Adrenal gland (tissue), 12 donors: ENCODE results near the gene PHF20. TPM values are rescaled to one million over a fixed set of nuclear protein-coding genes. Genes with fewer than 3 reads are reported as not detected.
"Not testable (repeated sequence)": the region's sequence is repeated elsewhere in the genome, so short reads cannot be mapped to it uniquely, and the experiment has no call there.

Experiments used
- DNase-seq, 7 donors: peaks; one replicate each; pipeline ENCODE4 v3.0.0-alpha.2; 2019 to 2020
- H3K27ac ChIP-seq, 5 donors: fragments of 200-600 bp; sonication (generic) in 4 of 5; 1 replicate in 3 of 5; 2 replicates in 2 of 5; pipeline versions ENCODE4 v1.5.1 to v1.8.0; 2016 to 2020; ENCODE audit warnings: mild to moderate bottlenecking in 1 of 5
- H3K27me3 ChIP-seq: fragments of 200-600 bp; 2 replicates; pipeline ENCODE4 v1.8.0; 2021
- H3K36me3 ChIP-seq, 2 donors: fragments of 200-600 bp; replicated peaks in 1 of 2; 1 replicate in 1 of 2; 2 replicates in 1 of 2; pipeline versions ENCODE4 v1.5.1 to v1.8.0; 2018 to 2022
- H3K4me1 ChIP-seq, 2 donors: fragments of 200-600 bp; replicated peaks in 1 of 2; 1 replicate in 1 of 2; 2 replicates in 1 of 2; pipeline versions ENCODE4 v1.5.1 to v1.8.0; 2018 to 2021
- H3K4me3 ChIP-seq, 4 donors: fragments of 200-600 bp; sonication (generic) in 3 of 4; one replicate each; pipeline ENCODE4 v1.5.1; 2016 to 2018
- H3K9me3 ChIP-seq, 3 donors: fragments of 200-600 bp; sonication (generic) in 1 of 3; replicated peaks in 1 of 3; 1 replicate in 2 of 3; 2 replicates in 1 of 3; pipeline versions ENCODE4 v1.5.1 to v1.8.0; 2016 to 2021
- POLR2A ChIP-seq, 2 donors: fragments of 450-650 bp; IDR thresholded peaks; one replicate each; pipeline ENCODE4 v1.6.1; 2017; ENCODE audit warnings: antibody characterized with exemption in 2 of 2, mild to moderate bottlenecking in 2 of 2, moderate library complexity in 1 of 2
- WGBS, 4 donors: extraction: QIAGEN DNeasy Blood & Tissue Kit in 2 of 4; methylation state at CpG; one replicate each; pipeline versions ENCODE4 v1.1.5 to v1.1.7; 2013 to 2017; 5-methylcytosine and 5-hydroxymethylcytosine counted together
- intact Hi-C, 2 donors: fragments of 100-400 bp; cut with DNase I; formaldehyde crosslinking; loops; one replicate each; pipeline versions ENCODE4 v1.14.1 to v1.15.0; 2022 to 2023
- polyA plus RNA-seq, 3 donors: library from polyadenylated mRNA; stranded (reverse); fragments of 200-250 nt in 2 of 3; fragments of 350-450 nt in 1 of 3; fragmentation: Illumina TruSeq in 1 of 3; extraction: RNeasy Lipid Tissue Mini Kit (QIAGEN cat#74804) in 1 of 3; gene quantifications; one replicate each; pipeline ENCODE4 v1.2.3, GENCODE V29; 2013 to 2014
- total RNA-seq, 9 donors: library from RNA; depleted of rRNA in 4 of 9; stranded (reverse); fragments of >200 nt in 4 of 9; fragments of 120-200 nt in 1 of 9; fragmentation: NEBNext Ultra II Directional in 1 of 9; extraction: Animal tissue kit (Norgen Biotek cat#: 25700) in 1 of 9; gene quantifications; one replicate each; pipeline versions ENCODE4 v1.1.0 to v1.2.4, GENCODE V29; 2013 to 2023
- TF ChIP-seq, protein P1 (sequence below), 6 experiments: fragments of 450-650 bp in 4 of 6; fragments of 200-600 bp in 2 of 6; sonication (generic) in 1 of 6; IDR thresholded peaks; 1 replicate in 5 of 6; 2 replicates in 1 of 6; pipeline versions ENCODE4 v1.5.1 to v1.8.0; 2016 to 2021; ENCODE audit warnings: antibody characterized with exemption in 6 of 6, mild to moderate bottlenecking in 2 of 6, moderate library complexity in 1 of 6
- donor health status: healthy with polysubstance abuse.
- donor health status: Bipolar disorder and iron deficiency.
- donor health status: DM: yes; HTN: yes; CAD: no.
- donor health status: DM: no; HTN: no; CAD: no.
- donor health status: DM: no; HTN: no; CAD: no.
- donor health status: DM: yes; HTN: yes; CAD: no.

Gene PHF20
- total and polyA plus RNA-seq, 12 donors: 15.0 to 45.1 (median 28.8) TPM

- Histone ChIP-seq H3K27me3 (no peaks in the 10 kb centered on the region), H3K36me3 (peaks cover 0 to 5% of the 10 kb centered on the region in 2 donors), H3K27ac (peak overlapping the region; percentile 51 to 100 (median 90)), H3K4me1 (peaks cover 40 to 70% of the 10 kb centered on the region in 2 donors), H3K4me3 (peak overlapping the region in 3 of 4 donors; percentile 55 to 86 (median 68)), H3K9me3 (no peaks in the 10 kb centered on the region)
- intact Hi-C loops: no loop called here
- no peak for DNase-seq
- WGBS, 4 donors: 14 to 21% (median 16%) methylated on average over 8 of the region's 8 CpGs
- TF ChIP-seq, protein P1, sequence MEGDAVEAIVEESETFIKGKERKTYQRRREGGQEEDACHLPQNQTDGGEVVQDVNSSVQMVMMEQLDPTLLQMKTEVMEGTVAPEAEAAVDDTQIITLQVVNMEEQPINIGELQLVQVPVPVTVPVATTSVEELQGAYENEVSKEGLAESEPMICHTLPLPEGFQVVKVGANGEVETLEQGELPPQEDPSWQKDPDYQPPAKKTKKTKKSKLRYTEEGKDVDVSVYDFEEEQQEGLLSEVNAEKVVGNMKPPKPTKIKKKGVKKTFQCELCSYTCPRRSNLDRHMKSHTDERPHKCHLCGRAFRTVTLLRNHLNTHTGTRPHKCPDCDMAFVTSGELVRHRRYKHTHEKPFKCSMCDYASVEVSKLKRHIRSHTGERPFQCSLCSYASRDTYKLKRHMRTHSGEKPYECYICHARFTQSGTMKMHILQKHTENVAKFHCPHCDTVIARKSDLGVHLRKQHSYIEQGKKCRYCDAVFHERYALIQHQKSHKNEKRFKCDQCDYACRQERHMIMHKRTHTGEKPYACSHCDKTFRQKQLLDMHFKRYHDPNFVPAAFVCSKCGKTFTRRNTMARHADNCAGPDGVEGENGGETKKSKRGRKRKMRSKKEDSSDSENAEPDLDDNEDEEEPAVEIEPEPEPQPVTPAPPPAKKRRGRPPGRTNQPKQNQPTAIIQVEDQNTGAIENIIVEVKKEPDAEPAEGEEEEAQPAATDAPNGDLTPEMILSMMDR (IDR thresholded peaks at IDR 0.05): no peak
- TF ChIP-seq POLR2A (IDR thresholded peaks at IDR 0.05): no peak
These were observed 796 bp downstream of the PHF20 start for GRCh38 chr20:35772563-35773058.

DNA sequence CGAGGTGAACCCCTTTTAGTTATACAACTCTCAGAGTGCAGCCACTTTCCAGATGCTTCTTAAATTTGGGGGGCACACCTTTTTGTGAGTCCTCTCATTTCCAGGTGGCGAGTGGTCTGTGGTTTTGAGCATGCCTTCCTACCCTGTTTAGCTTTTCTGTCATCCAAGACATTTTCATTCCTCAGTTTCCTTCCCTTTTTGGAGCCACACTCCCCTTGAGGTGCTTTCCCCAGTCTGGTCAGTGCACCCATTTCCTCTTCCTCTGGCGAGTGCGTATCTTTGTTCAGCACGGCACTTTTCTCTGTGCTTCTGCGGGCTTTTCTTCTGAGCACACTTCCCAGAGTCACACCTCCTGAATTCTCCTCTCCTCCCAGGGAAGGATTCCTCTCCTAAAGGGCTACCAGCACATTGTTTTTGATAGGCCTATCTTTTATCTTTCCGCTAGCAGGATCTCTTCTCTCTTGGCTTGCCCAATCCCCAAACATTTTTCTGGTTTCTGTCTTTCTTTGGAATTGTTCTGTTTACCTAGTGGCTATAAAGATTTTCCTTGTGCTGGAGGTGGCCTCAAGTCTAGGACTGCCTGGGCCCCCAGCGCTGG lies 1.4 kb downstream of the PHF20 start:
- peaks cover 0 to 5% of the 10 kb centered on the region in 2 donors for H3K36me3 ChIP-seq
- H3K27ac ChIP-seq: peak overlapping the region; percentile 51 to 100 (median 90)
- no peaks in the 10 kb centered on the region for H3K9me3 ChIP-seq
- peaks cover 40 to 69% of the 10 kb centered on the region in 2 donors for H3K4me1 ChIP-seq
- peak in 4 of 7 donors; percentile 12 to 35 (median 28) for DNase-seq
- intact Hi-C loops: no loop called here
- WGBS, 4 donors: 57 to 65% (median 63%) methylated on average over 8 of the region's 8 CpGs
- no peaks in the 10 kb centered on the region for H3K27me3 ChIP-seq
- TF ChIP-seq, protein P1 (IDR thresholded peaks at IDR 0.05): peak in 1 of 6 experiments; percentile 11
- TF ChIP-seq POLR2A (IDR thresholded peaks at IDR 0.05): no peak
- peak overlapping the region in 2 of 4 donors; percentile 55 to 86 for H3K4me3 ChIP-seq

DNA sequence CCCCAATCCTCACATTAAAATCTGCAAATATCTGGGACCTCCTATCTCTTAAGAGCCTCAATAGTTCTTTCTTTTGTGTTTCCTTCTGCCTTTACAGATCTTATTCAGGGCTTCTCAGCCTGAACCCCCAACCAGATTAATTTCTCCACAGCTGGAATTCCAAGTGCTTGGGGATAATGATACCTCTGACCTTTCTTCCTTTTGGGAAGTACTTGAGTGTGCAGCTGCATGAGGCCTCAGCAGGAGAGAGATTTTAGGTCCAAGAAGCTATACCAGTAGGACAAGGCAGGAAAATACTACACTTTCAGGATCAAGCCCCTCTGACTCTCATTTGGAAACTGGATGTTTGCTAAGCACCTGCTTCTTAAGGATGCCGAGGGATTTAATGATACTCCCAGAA lies 2.6 kb downstream of the PHF20 start:
- WGBS, 4 donors: 78 to 100% (median 92%) methylated on average over 1 of the region's 1 CpG
- H3K27me3 ChIP-seq: no peaks in the 10 kb centered on the region
- H3K36me3 ChIP-seq: peaks cover 0 to 5% of the 10 kb centered on the region in 2 donors
- H3K9me3 ChIP-seq: no peaks in the 10 kb centered on the region
- no peak overlapping the region for H3K4me3 ChIP-seq
- DNase-seq: no peak
- intact Hi-C loops: no loop called here
- H3K27ac ChIP-seq: peak overlapping the region in 1 of 5 donors; percentile 11
- H3K4me1 ChIP-seq: peaks cover 31 to 58% of the 10 kb centered on the region in 2 donors
- no peak for TF ChIP-seq POLR2A (IDR thresholded peaks at IDR 0.05)
- TF ChIP-seq, protein P1 (IDR thresholded peaks at IDR 0.05): no peak

DNA sequence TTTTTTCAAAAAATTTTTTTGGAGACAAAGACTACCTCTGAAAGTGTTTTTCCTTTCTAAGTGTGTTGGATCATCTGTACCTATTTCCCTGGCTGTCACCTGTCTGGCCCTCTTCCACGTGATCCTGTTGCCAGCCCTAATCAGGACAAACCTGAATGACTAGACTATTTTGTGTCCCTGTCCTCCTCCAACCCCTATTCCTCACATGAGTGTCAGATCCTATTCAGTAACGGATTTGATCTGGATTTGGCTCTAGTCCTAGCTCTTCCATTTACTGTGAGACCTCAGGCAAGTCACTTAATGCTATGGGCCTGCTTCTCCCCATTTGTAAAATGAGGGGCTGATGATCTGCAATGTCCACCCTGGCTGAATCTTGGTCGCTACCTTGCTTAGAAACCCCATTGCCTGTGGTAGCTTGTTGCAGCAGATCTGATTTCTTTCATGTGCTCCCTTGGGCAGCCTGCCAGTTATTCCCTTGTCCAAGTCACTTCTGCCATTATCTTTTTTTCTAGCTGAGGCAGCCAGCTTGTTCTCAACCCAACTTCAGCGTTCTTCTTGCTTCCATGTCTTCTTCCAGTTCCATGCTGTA lies 4.8 kb downstream of the PHF20 start:
- TF ChIP-seq, protein P1 (IDR thresholded peaks at IDR 0.05): no peak
- peak in 1 of 2 donors; percentile 13 for TF ChIP-seq POLR2A (IDR thresholded peaks at IDR 0.05)
- Histone ChIP-seq H3K4me3 (no peak overlapping the region), H3K27me3 (no peaks in the 10 kb centered on the region), H3K4me1 (peaks cover 29 to 44% of the 10 kb centered on the region in 2 donors), H3K9me3 (no peaks in the 10 kb centered on the region), H3K36me3 (peaks cover 0 to 5% of the 10 kb centered on the region in 2 donors), H3K27ac (peak overlapping the region in 3 of 5 donors; percentile 28 to 67 (median 62))
- intact Hi-C loops: no loop called here
- DNase-seq: peak; percentile 70 to 90 (median 86)
- WGBS, 4 donors: 40 to 48% (median 42%) methylated on average over 4 of the region's 4 CpGs

DNA sequence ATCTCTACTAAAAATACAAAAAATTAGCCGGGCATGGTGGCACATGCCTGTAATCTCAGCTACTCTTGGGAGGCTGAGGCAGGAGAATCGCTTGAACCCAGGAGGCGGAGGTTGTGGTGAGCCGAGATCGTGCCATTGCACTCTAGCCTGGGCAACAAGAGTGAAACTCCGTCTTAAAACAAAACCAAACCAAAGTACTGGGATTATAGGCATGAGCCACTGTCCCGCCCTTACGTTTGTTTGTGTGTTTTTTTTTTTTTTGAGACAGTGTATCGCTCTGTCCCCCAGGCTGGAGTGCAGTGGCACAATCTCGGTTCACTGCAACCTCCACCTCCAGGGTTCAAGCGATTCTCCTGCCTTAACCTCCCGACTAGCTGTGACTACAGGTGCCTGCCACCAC lies 12.0 kb downstream of the PHF20 start:
- H3K36me3 ChIP-seq: peaks cover 0 to 24% of the 10 kb centered on the region in 2 donors
- H3K4me3 ChIP-seq, DNase-seq, H3K9me3 ChIP-seq, H3K27me3 ChIP-seq, H3K27ac ChIP-seq, intact Hi-C loops: not testable (repeated sequence)
- WGBS, 4 donors: 91 to 97% (median 92%) methylated on average over 12 of the region's 12 CpGs
- peaks cover 9 to 11% of the 10 kb centered on the region in 2 donors for H3K4me1 ChIP-seq

DNA sequence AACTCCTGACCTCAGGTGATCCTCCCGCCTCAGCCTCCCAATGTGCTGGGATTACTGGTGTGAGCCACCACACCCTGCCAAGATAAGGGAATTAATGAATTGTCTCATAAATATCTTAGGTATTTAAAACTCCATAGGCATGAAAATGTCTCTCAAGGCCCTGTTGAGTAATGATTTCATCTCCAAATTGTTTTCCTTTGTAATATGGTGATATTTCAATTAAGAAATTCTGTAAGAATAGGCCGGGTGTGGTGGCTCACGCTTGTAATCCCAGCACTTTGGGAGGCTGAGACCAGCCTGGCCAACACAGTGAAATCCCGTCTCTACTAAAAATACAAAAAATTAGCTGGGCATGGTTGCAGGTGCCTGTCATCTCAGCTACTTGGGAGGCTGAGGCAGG lies 13.7 kb downstream of the PHF20 start:
- H3K4me1 ChIP-seq, intact Hi-C loops, H3K27ac ChIP-seq, H3K9me3 ChIP-seq, DNase-seq, H3K4me3 ChIP-seq, H3K27me3 ChIP-seq: not testable (repeated sequence)
- 95 to 100% (median 98%) methylated on average over 4 of the region's 4 CpGs for WGBS, 4 donors
- peaks cover 0 to 24% of the 10 kb centered on the region in 2 donors for H3K36me3 ChIP-seq
